Forelimb muscle (tissue), 1 donor: ENCODE data around the gene COL4A3. TPM values are rescaled to one million over a fixed set of nuclear protein-coding genes. Genes with fewer than 3 reads are reported as not detected.

Source experiments
- DNase-seq: peaks from one replicate; pipeline ENCODE4 v3.0.0-alpha.2; 2013; ENCODE audit warnings: low read depth
- polyA plus RNA-seq: library from polyadenylated mRNA; unstranded; fragments of 120-200 nt; gene quantifications from one replicate; pipeline ENCODE4 v1.2.1, GENCODE V29; 2013; ENCODE audit not compliant: insufficient read length

Gene COL4A3
- polyA plus RNA-seq, 1 donor: 0.16 TPM

DNA sequence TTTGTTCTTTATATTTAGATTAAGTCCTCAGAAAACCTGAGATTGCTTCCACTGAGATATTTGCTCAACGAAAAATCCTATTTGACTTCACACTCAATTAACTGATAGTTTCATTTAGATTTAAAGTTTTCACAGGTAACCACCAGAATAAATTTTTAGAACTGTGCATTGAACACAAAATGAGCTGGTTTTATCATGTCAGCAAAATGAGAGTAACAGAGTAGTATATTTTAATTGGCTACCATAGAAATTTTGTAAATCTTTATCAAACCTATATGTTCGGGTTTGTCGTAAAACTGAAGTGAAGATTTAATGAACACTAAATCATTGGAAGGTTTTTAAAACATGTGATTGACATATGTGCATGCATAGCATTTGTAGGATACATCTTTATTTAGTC is 127.9 kb downstream of the COL4A3 start:
- DNase-seq: no peak

DNA sequence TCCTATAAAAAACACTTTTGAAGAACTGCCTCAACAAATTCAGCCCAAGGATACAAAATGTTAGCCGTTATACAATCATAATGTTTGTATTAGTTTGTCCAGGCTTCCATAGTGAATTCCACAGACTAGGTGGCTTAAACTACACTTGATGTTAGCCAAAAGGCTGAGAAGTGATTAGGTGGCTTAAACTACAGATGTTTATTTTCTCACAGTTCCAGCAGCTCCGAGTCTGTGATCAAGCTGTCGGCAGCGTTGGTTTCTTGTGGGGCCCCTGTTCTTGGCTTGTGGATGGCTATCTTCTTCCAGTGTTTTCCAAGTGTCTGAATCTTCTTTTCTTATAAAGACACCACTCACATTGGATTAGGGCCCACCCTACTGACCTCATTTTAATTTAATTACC is 129.1 kb downstream of the COL4A3 start:
- DNase-seq: no peak

DNA sequence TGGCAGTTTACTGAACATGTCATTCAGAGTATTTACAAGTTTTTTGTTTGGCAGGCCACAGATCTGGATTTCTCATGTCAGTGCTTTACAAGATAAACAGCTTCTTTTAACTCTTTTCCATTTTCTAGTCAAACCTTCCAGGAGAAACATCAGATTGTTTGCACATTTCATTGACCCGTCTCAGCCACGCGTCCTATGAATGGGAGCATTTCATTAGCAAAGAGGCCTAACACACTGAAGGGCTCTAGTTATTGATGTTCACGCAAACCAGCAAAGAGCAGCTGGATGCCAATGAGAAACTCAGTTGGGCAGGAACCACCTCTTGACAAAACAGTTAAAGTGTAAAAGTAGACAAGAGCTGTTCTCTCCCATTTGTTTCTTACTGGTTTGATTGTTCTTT is 131.4 kb downstream of the COL4A3 start:
- no peak for DNase-seq

DNA sequence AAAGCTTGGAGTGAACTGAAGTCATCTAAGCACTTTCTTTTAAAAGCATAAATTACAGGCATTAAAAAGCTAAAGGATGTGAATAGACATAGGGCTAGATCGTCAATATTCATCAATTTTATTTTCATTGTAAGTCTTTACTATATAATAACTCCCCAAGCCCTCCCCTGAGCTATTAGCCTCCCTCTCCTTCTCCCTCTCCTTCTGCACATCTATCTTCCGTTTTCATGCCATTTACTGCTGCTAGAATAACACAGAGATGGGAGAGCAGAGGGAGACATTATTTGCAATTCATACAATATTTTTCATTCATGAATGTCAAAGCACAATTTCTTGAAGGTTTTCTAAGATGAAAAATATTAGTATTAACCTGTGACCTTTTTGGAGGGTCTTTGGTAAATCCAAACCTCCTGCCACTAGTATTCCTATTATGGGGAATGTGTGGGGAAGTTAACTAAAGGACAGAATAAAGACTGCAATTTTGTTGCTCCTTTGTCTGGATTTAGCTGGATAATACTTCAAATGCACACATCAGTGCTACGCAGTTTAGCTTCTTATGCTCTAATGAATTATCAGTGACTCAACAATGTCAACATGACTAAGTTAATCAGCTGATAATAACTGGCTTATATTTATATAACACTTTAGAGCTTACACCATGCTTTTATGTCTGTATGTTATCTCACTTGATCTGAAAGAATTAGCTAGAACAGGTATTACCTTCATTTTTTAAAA is 132.4 kb downstream of the COL4A3 start:
- DNase-seq: no peak

DNA sequence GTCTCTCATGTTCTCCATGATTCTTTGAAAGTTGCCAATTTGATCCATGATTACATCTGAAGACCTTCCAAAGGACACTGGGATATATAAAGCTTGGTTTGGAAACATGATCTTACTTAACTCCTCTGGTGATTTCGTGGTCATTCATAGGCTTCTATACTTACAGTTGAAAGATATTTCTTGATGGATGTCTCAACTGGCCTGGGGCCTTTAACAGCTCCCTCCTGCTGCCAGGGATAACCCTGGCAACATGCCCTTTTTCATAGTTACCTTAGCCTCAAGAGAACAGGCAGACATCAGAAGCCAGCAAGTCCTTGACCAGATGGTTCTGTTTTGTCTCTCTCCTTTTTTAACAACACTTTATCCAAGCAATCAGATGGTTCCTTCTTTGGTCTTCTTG is 137.1 kb downstream of the COL4A3 start:
- DNase-seq: no peak

DNA sequence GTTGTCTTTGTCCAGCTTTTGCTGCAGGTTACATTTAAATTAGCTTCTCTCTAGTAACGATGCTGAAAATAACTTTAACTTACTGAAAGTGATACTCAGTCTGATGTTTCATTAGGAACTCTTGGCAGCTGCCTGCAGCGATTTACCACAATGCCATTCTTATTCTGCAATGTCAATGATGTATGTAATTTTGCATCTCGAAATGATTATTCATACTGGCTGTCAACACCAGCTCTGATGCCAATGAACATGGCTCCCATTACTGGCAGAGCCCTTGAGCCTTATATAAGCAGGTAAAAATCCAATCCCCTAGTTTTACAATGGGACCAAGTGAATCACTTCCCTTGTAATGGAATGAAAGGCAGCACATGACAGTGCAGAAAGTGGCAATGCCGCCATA is 144.4 kb downstream of the COL4A3 start:
- no peak for DNase-seq

DNA sequence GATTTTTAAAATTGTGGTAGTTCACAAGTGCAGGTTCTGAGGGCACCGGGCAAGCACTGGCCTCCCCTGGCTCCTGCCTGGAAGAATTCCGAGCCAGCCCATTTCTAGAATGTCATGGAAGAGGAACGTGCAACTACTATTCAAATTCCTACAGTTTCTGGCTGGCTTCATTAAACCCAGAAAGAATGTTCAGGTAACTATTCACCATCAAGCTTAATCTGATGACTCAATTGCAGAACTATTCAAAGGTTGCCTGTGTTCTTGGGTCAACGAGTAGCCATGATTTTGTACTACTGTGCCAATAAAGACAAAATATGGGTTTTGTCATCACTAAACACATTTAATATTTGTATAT is 146.3 kb downstream of the COL4A3 start:
- DNase-seq: no peak

DNA sequence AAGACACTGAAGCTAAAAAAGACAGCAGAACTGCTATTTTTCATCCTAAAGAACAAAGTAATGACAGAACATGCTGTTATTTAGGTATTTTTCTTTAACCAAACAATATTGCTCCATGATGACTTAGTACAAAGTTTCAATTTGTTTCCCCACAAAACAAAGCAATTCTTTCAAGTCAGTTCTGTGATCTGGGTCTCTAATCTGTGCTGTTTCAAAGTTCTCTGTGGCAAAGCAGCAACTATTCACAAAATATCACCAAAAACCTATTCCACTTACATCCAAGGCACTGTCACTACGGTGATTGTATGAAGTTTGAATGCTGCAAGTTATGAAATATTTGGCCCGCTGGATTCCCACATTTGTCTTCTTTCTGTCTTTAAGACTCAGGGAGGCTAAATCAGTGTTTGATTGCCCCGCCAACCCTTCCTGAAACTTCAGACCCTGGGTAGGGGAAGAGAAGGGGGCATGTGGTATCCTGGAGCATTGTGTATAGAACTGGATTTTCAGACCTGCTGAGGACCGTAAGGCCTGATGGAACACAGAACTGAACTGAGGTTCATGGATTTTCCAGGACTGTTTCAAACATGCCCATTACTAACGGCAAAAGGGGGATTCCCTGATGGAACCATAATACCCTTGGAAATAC is 147.6 kb downstream of the COL4A3 start:
- DNase-seq: no peak

DNA sequence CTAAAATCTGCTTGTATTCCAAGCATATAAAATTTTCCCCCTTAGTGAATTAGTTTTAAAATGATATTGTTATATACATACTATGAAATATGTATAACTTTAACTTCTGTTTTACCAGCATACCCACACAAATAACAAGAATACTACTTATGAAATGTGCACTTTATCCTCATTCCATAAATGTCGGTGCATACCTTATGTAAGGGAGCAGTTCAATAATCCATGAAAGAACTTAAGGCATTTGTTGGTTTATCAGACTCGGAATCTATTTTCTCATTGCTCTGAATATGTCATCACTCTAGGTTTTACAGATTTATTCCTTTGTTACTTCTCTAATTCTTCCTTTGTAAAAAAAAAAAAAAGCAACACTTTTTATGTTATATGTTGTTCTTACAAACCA is 148.2 kb downstream of the COL4A3 start:
- no peak for DNase-seq

DNA sequence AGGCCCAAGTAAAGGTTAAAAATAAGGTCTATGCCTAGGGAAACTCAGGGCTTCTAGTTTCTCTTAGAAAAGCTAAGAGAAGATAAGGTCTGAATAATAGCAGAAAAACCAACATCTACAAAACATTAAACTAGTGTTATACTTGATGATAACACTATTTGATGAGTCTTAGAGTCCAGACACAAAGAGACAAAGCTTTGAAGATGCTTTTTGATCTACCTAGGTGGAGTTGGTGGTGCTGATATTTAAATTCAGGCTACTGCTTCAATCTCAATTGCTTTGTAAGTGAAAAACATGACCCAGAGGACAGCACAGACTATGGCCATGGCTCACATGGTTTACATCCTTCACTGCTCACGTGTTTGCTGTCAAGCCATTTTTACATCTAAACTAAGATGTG is 148.9 kb downstream of the COL4A3 start:
- no peak for DNase-seq

DNA sequence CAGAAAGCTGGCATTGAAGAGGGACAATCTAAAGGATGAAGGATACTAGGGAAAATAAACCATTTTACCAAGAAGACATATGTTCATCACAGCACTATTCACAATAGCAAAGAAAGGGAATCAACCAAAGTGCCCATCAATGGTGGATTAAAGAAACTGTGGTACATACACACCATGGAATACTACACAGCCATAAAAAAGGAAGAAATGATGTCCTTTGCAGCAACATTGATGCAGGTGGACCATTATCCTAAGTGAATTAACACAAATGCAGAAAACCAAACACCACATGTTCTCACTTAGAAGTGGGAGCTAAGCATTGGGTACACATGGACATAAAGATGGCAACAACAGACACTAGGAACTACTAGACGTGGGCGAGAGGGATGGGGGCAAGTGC is 153.4 kb downstream of the COL4A3 start:
- no peak for DNase-seq

DNA sequence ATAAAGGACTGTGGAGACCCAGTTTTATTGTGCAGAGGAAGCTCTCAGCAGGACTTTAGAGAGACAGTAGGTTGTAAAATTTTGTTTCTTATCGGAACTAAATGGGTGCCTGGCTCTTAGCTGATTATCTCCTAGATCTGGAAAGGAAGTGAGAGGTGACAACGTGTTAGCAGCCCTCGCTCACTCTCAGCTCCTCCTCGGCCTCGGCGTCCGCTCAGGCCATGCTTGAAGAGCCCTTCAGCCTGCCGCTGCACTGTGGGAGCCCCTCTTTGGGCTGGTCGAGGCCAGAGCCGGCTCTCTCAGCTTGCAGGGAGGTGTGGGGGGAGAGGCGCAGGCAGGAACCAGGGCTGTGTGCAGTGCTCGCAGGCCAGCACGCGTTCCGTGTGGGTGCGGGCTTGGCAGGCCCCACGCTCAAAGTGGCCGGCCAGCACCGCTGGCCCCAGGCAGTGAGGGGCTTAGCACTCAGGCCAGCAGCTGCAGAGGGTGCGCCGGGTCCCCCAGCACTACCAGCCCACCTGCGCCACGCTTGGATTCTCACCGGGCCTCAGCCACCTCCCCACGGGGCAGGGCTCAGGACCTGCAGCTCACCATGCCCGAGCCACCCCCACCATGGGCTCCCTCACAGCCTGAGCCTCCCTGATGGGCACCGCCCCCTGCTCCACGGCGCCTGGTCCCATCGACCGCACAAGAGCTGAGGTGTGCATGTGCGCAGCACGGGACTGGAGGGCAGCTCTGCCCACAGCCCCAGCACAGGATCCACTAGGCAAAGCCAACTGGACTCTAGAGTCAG is 156.1 kb downstream of the COL4A3 start:
- DNase-seq: no peak

DNA sequence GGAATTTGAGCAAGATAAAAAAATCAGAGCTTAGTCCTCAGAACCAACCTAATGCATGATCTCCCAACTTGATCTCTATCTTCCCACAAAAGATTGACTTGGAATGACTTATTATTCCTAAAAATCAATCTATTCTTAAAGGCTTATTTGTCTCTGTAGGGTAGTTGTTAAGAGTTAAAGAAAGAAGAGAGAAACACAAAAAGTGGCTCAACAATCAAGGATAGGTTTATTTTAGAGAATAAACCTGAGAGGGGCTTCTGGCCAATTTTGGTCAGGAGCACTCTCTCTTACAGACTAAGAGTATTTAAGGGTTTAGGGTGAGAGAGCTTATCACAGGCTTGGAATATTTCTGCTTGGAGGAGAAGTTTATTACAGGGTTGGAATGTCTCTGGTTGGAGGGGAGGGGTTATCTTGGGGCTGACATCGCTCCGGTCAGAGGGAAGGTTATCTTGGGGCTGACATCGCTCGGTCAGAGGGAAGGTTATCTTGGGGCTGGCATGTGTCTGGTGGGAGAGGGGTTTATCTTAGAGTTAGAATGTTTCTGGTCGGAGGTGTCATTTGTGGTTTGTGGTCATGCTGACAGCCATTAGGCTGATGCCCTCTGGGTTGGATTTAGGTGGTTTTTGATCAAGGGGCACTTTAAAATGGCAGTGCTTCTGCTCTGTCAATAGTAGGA is 158.2 kb downstream of the COL4A3 start:
- no peak for DNase-seq

DNA sequence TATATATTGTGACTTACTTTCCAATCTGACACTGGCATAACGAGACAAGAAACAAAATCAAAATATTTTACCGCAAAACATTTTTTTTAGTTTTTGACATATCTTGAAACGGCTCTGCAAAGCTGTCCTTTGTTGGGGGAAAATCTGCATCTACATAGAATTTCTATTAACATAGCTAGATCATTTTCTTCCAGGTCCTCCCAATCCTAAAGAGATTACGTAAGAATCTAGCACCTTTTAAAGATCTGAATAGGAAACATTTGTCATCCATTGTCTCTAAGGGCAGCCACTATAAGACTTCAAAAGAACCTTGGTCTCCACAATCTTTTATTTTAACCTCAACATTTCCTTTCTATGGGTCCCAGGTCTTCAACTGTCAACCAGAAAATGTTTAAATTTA is 159.4 kb downstream of the COL4A3 start:
- no peak for DNase-seq

DNA sequence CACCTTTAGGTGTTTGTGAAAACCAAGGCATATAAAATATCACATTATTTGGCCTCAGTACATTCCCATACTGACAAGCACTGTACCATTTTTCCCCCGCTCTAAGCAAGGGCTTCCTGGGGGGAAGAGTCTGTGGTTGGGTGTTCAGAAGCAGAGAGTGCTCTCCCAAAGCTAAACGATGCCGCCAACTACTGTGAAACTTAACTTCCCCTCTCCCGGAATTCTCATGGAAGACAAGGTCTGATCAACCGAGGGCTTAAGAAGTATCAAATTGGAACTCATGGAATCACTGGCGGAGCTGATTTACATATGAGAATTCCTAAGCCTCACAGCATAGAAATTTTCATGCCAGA is 160.2 kb downstream of the COL4A3 start:
- no peak for DNase-seq

DNA sequence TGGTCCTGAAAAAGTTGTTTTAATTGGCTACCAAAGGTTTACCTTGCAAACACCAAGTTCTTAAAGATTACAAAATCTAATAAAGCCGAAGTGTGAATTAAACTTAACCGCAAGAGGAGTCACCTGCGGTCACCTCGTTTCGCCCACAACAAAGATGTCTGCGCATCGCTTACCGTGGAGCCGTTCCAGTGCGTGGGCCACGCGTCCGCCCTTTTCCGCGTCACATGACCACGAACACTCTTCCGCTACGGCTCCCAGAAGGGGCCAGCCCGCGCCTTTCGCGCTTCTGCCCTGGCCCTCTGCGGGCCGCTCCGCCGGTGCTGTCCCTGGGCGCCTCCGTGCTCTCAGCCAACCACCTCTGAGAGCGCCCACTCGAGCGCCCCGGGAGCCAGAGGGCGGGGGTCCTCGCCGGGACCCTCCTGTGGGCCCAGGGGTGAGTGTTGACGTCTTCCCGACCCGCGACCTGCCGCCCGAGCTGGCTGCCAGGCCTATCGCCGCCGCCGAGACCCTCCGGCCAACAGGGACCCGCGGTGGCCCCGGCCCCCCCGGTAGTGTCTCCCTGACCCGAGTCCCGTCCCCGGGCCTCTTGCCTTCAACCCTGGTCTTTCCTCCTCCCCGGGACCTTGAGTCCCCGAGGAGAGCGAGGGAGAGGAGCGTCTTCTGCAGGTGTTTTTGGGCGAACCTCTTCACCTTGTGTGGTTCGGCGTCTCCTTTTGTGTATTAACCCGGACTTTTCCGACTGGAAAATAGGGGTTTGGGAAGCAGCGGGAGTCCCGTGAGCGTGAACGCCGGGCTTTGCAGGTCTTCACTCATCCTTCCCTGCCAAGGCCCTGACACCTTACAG is 160.8 kb downstream of the COL4A3 start, which contains the start of gene MFF:
MFF (plus strand) TSS at position 257 of the 844 bp plus-strand sequence. CDS start 5,415 bp downstream, outside the sequence.
- DNase-seq: peak; percentile 86

DNA sequence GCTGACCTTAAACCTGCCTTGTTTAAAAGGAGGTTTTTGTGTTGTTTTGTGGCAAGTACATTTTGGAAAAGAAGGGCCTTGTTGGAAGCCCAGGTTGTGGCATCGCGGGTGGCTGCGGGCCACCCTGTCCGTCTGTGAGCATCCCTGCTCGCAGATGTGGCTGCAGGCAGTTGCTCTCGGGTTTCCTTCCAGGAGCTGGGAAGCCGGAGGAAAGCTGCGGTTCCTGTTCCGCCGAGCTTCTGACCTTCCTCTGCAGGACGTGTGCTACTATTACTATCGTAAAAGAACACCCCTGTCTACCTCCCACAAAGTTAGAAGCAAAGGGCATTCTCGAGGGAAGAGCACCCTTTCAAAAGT is 161.4 kb downstream of the COL4A3 start:
- peak; percentile 4 for DNase-seq

DNA sequence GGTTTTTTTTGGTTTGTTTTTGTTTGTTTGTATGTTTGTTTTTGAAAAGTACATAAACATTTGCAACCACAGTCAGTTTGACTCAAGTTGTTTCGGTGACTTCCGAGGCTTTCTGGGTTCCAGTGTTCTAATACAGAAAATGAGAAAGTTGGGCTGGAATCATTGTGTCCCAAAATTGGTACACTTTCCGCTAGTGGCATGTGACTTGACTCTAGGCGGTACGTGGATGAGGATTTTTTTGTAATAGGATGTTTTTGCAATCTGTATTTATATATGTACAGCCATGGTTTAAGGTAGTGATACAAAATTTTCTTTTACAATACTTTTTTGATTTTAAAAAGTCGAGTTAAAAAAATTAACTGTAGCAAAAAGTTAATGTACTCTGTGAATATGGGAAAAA is 162.4 kb downstream of the COL4A3 start:
- DNase-seq: no peak

DNA sequence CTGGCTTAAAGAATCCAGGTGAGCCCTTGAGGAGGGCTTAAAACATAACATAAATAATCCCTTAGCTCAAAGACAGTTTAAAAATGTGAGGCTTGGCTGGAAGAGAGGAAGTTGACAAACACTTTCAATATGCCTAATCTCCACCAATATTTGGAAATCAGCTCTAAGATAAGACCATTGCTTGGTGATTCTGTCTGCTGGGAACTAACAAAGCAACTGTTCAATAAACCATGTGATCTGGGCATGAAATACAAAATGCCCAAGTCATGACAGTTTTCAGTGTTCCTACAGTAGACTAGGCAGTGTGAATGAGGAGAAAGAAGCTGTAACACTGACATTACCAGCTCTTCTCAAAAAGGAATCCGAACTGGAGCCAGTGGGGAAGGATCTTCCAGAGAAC is 171.3 kb downstream of the COL4A3 start:
- no peak for DNase-seq

DNA sequence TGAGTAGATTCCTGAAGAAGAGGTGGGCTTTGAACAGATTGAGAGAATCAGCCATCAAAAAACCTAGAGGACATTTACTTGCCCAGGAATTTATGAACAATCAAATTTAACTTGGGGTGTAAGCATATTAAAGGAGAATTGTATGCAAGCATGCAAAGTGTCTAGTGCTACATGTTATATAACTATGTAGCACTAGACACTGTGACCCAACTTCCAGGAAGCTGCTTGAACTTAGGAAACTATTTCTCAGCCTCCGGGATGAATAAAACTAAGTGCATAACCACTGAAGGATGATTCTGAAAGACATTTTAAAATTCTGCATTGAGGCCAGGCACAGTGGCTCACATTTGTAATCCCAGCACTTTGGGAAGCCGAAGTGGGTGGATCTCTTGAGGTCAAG is 173.0 kb downstream of the COL4A3 start:
- no peak for DNase-seq

DNA sequence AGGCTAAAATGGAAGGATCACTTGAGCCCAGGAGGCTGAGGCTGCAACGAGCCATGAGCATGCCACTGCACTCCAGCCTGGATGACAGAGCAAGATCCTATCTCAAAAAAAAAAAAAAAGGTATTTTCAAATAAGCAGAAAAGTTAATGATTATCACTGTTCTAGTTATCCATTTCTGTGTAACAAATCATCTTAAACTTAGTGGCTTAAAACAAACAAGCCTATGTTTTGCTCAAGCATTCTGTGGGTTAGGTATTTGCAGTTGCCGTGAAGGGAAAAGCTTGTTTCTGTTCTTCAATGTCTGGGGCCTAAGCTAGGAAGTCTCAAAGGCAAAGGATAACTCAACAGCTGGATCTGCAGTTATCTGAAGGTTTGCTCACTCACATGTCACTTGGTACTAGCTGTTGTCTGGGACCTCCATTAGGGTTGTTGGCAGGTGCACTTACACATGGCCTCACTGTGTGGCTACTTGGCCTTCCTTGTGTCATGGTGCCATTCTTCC is 174.7 kb downstream of the COL4A3 start:
- DNase-seq: no peak
